ENCODE data around the gene FGG. TPM values are rescaled to one million over a fixed set of nuclear protein-coding genes. Genes with fewer than 3 reads are reported as not detected.
"Not testable (repeated sequence)": the region's sequence is repeated elsewhere in the genome, so short reads cannot be mapped to it uniquely, and the experiment has no call there.

The FGG gene
- polyA plus RNA-seq, 3 donors: 0.93 TPM; not detected in 2

DNA sequence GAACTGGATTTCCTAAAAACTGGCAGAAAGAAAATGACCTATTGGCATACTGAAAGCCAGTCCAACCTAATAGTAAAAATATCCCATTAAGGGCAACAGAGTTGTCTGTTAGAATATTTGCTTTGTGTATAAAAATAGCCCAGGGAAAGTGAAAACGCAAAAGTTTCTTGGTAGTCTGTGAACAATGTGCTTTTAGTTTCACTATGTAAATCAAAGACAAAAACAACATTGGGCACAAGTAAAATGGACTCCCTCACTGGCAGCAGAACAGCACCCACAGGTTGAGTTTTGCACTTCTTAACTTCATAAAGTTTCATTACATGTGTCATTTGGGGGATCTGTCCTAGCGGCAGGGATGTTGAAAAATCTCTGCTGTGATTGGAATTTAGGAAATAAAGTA lies 4.3 kb upstream of the FGG start:
- DNase-seq (ENCODE audit: extremely low read depth in 1 of 11, low read depth in 9 of 11, low spot score in 4 of 11): no peak

DNA sequence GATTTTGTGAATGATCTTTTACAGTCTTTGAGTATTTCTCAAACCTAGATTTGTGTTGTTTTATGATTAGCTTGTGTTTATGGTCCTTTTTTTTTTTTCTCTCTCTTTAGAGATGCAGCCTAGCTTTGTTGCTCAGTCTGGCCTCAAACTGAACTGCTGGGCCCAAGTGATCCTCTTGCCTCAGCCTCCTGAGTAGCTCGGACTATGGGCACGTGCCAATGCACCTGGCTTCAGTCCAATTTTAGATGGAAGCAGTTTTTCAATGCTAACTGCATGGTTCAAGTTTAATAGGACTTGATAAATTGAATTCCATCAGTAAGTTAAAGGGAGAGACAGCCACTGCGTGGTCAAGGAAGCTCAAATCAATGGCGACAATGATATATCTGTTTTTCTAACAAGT lies 3.8 kb upstream of the FGG start:
- no peak for DNase-seq (ENCODE audit: extremely low read depth in 1 of 11, low read depth in 9 of 11, low spot score in 4 of 11)

DNA sequence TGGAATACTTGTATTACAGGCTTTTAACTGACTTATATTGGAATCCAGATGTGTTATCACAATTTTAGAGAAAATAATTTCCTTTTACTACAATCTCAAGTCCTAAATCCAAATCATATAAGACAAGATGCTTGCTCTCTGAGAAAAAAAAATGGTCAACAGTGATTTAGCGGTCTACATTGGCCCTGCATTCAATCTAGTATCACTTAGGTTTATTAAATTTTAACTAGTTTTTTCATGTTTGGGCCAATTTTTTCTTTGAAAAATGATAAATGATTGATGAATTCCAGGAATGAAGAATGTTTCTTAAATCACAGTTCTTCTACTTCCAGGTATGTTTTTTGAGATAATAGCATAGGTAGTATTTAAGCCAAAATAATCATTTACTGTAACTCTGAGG lies 2.8 kb upstream of the FGG start:
- no peak for DNase-seq (ENCODE audit: extremely low read depth in 1 of 11, low read depth in 9 of 11, low spot score in 4 of 11)

DNA sequence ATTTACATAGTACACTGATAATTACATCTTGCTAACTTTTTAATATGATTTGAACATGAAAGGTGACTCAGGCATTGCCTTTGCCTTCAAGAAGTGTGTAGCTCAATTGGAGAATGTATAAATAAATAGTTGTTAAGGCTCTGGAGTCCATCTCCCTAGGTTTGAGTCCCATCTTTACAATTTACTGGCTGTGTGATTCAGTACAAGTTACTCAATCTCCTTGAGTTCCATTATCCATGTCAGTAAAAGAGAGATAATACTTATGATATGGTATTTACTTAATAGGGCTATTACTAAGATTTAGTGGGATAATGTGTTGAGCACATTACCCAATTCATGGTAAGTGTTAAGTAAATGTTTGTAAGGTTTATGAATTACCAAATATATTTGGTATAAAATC lies 1.9 kb upstream of the FGG start:
- DNase-seq (ENCODE audit: extremely low read depth in 1 of 11, low read depth in 9 of 11, low spot score in 4 of 11): no peak

DNA sequence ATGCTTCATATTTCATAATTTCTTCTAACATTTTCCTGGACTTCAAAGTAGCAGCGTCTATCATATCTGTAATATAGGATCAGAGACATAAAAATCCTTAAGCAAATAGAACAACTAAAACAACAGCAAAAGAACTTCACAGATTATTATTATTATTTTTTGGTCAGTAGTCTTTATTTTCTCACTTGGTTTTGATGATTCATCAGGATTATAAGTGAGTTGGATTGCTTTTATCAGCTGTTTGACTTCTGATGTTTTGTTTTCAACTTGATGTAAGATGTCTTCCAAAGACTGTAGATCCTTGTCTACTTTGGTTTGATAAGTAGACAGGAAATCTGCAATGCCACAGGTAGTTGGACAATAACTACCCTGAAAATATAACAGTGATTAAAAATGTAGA lies 623 bp downstream of the FGG start:
- DNase-seq (ENCODE audit: extremely low read depth in 1 of 11, low read depth in 9 of 11, low spot score in 4 of 11): no peak

DNA sequence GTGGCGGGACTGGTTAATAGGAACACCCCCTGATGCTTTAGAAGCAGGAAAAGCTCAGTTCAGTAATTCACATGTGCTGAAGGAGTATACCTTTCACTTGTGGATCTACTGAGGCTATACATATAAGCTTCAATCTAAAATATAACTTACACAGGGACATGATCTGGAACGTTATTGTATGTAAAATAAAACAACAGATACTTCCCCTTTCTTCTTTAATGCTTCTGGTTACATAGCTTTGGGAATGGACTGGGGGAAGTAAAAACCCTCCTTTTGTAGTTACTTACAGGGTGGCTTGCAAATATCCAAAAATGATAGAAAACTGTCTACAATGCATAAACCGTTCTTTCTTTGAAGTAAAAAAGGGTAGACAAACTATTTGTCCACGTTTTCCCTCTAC lies 1.9 kb downstream of the FGG start:
- no peak for DNase-seq (ENCODE audit: extremely low read depth in 1 of 11, low read depth in 9 of 11, low spot score in 4 of 11)

DNA sequence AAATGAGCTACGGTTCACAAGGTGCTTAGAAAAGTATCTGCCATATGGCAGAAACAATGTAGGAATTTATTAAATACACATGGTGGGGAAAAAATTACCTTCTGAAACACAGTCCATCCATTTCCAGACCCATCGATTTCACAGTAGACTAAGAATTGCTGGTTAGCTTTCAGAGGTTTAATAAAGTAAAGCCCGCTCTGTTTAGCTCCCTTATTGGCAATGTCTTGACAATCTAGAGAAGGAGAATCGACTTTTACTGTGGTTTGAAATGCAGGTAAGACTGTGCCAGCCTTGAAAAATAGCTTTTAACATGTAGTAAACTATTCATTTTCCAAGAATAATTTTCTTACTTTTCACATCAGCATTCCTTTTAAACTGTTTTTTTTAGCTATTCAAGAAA lies 2.9 kb downstream of the FGG start:
- no peak for DNase-seq (ENCODE audit: extremely low read depth in 1 of 11, low read depth in 9 of 11, low spot score in 4 of 11)

DNA sequence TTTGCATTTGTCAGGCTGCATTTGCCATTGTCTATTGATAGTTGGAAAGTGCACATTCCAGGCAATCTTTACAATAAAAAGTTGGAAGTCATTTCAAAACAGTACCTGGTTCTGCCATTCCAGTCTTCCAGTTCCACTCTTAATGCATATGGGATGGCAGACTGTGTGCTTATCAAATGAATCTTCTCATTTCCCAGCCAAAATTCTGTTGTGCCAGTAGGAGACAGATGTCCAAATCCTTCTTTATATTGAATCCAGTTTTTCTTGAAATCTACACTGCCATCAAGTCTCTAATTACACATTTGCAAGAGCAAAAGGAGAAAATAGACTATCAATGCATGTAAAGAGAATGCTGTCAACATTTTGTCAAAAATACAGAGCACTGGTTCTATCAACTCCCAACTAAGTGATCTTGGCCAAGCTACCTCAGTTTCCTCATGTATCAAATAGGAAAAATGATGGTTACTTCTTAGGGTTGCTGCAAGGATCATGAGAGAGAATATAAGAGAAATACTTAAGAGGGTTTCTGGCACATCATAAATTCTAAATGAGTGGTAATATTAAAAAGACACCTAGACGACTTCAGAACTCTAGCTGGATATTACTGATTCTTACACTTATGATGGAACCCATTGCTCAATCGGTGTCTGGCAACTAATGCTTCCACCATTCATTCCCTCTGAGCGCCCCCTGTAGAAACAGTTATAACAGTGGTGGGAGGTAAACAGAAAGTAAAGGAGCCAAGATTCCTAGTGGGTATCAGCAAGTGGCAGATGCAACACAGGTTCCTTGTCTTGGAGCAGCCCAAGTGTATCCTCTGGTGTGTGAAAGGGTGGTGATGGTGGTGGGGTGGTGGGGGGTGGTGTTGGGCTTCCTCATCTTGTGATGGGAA lies 3.8 kb downstream of the FGG start:
- DNase-seq (ENCODE audit: extremely low read depth in 1 of 11, low read depth in 9 of 11, low spot score in 4 of 11): no peak

DNA sequence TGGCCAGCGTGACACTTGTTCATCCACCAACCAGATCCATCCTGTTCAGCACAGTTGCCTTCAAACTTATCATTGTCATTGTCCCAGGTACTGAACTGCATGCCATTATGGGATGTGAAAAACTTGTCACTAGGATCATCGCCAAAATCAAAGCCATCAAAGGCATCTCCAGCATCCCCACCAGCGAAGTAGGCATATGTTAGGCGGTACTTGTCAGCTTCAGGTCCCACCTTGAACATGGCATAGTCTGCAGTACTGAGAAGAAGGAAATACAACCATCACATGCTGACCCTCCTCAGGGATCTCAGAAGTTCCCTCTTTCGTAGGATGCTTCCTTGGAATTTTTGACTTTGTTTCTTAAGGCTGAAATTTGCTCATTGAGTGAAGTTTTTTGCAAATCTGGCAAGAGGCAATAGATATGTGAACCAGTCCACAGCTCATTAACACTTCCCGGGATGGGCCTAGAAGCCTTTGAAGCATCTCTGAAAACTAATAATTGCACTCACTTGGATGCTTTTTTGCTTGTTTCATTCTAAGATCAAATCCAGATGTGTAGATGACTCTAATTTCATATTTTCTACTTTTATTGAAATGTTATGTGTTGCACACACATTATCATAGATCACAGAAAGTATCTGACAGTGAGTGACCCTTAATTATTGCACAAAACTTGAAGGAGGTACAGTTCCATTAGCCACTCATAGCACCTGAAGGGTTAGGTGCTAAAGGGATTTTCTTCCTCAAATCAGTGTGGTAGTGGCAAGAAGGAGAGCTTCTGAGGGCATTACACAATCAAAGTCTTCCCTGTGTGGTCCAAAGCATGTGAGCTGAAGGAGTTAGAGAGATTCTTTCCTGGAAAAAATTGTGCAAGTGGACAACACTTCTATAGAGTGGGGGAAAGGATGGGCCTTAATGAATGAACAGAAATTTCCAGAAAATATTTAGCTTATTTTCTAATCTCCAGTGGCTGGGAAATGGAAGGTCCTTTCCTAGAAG lies 5.4 kb downstream of the FGG start:
- no peak for DNase-seq (ENCODE audit: extremely low read depth in 1 of 11, low read depth in 9 of 11, low spot score in 4 of 11)

DNA sequence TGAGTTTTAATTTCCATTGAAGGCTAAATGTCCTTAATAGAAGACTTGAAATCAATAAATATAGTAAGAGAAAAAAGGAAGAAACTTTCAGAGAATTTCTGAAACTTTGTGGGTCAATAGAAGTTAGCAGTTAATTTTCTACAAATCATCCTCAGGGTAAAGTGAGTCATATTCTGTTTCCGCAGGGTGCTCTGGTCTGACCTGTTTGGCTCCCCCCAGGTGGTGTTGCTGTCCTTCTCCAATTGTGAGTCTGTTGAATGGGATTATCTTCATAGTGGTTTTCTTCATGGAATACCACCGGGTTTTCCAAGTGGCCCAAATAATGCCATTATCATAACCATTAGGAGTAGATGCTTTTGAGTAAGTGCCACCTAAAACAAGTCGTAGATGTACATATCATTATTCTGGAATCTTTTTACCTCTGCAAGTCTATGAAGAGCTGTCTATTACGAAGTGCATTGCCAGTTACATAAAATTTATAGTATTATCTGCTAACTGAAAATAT lies 7.7 kb downstream of the FGG start:
- no peak for DNase-seq (ENCODE audit: extremely low read depth in 1 of 11, low read depth in 9 of 11, low spot score in 4 of 11)

DNA sequence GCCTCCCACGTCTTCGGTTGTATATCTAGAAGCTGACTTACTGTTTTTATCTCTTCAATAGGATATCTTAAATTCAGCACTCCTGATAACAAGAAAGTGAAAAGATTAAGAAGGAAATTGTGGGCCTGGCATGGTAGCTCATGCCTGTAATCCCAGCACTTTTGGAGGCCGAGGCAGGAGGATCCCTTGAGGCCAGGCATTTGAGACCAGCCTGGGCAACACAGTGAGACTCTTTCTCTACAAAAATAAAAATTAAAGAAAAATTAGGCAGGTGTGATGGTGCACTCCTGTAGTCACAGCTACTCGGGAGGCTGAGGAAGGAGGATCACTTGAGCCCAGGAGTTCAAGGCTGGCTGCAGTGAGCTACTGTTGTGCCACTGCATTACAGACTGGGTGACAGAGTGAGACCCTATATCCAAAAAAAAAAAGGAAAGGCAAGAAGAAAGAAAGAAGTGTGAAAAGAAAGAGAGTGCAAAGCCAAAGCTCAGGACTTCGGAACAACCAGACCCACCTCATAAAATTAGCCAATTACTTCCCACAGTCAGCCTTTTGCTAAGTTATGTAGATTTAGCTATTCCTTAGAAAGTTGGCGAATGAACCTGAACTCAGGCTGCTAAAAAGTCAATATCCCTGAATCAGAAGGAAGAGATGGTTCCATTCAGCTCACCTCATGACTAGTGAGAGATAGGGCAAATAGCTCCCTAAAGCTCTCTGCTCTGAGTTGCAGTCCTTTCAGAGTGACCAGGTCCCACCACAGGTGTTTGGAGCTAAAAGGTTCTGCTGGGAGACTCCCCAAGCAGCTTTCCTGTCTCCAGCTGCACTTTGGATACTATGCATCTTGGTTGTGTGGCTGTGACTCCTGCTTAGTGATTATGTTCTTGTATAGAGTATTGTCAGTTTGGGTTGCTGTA lies 9.2 kb downstream of the FGG start:
- DNase-seq (ENCODE audit: extremely low read depth in 1 of 11, low read depth in 9 of 11, low spot score in 4 of 11): no peak

DNA sequence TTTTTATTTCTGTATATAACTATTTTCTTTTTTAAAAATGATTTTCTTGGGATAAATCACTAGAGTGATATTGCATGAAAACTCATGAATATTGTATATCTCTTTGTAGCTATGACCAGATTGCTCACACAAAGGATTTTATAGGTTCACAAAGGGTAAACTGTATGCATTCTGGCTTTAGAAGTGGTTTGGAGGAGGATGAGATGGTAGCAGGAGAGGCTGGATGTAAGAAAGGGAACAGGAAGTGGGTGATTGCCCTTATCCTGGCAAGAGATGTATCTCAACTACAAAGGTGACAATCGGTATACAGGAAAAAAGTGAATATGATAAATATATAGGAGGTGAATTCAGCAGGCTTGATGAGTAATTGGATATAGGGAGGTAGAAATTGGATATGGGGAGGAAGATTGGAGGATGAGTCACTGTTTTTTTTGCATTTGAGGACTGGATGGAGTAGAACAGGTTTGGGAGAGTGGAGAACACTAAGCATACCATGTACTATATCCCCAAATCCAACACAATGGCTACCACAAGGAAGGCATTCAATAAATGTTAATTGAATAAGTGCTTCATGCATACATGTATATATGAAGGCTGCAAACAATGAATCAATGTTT lies 9.9 kb downstream of the FGG start:
- DNase-seq (ENCODE audit: extremely low read depth in 1 of 11, low read depth in 9 of 11, low spot score in 4 of 11): no peak

DNA sequence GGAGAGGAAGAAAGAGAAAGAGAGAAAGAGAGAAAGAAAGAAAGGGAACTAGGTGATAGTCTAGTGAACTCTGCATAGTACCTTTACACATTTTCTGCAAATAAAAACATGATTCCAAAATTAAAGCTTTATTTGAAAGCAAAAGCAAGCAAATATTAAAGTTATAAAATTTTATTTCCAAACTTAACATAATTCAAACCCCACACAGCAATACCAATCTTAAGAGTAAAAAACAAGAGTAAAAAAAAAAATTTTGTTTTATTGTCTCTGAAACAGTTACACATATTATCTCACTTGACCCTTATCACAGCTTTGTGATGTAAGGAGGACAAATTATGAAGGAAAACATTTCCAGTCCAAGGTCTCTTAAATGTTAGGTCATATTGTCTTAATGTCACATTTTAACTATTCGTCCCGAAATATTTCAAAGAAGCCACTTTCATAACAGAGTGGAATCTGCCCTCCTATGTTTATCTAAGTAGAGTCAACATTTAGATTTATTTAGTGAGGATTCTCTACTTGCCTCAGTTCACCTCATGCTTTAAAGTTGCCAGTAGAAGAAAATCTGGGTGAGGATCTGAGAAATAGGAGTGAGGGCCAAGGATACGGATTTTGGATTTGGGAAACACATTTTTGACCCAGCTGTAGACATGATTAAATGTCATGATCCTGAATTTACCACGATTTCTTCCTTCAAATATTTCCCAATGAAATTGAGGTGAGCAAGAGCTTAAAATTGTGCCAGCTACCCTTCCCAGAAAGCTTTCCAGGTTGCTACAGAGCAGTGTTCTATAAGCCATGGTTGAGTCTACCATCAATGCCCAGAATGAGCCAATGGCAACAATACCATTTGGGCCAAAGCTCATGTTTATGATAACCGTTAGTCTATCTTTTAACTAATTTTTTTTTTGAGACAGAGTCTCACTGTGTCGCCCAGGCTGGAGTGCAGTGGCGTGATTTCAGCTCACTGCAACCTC lies 14.4 kb downstream of the FGG start:
- no peak for DNase-seq (ENCODE audit: extremely low read depth in 1 of 11, low read depth in 9 of 11, low spot score in 4 of 11)

DNA sequence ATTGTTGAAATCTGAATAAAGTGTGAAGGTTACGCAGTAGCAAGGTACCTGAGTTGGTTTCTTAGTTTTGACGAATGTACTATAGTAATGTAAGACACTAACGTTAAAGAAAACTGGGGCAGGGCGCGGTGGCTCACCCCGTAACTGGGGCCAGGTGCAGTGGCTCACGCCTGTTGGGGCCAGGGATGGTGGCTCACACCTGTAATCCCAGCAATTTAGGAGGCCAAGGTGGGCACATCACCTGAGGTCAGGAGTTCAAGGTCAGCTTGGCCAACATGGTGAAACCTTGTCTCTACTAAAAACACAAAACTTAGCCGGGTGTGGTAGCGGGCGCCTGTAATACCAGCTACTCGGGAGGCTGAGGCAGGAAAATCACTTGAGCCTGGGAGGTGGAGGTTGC lies 15.2 kb downstream of the FGG start:
- DNase-seq (ENCODE audit: extremely low read depth in 1 of 11, low read depth in 9 of 11, low spot score in 4 of 11): not testable (repeated sequence)

DNA sequence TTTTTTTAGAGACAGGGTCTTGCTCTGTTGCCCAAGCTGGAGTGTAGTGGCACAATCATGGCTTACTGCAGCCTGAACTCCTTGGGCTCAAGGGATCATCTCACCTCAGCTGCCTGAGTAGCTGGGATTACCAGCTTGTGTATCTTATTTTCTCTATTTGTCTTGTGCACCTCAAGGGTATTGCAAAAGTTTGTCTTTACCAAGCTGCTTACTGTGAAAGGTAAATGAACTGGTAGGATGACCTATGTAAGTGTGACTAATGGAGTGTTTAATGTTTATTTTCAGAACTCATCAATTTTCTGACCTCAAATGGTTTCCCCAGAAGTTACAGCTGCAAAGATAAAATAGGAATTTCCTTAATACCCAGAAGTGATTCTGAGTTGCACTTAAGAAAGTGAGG lies 16.6 kb downstream of the FGG start:
- DNase-seq (ENCODE audit: extremely low read depth in 1 of 11, low read depth in 9 of 11, low spot score in 4 of 11): no peak

DNA sequence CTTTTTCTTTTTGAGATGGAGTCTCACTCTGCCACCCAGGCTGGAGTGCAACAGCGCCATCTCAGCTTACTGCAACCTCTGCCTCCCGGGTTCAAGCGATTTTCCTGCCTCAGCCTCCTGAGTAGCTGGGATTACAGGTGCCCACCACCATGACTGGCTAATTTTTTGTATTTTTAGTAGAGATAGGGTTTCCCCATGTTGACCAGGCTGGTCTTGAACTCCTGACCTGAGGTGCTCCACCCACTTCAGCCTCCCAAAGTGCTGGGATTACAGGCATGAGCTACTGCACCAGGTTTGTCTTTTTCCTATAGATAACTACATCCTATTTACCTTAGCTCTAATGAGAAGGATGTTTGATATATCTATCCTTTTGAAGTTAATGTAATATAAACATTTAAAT lies 18.1 kb downstream of the FGG start:
- not testable (repeated sequence) for DNase-seq (ENCODE audit: extremely low read depth in 1 of 11, low read depth in 9 of 11, low spot score in 4 of 11)

DNA sequence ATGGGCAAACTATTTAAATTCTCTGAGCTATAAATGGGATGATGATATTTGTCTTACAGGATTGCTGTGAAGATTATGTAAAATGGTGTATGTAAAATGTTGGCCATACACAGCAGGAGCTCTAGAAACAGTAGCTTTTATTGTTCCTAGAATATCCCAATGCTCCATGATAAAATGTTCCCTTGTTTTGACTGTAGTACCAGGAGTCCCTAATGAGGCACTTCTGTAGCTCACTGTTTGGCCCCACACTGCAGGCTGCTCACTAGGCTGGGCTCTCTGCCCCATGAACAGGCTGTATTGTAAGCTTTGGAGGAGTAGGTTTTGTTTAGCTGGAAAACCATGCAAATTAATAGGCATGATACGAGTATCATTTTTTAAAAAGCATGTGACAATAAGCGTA lies 18.6 kb downstream of the FGG start:
- no peak for DNase-seq (ENCODE audit: extremely low read depth in 1 of 11, low read depth in 9 of 11, low spot score in 4 of 11)

All from renal cortex interstitium (tissue), 11 donors.